ENCODE data around the gene MUL1. TPM values are rescaled to one million over a fixed set of nuclear protein-coding genes. Genes with fewer than 3 reads are reported as not detected.

The MUL1 gene
- total and polyA plus RNA-seq, 2 of the 4 experiments (the other 2 are of a cell fraction) = 20.7 to 21.1 TPM

GRCh38 chr1:20498116-20498515, 9.8 kb downstream of the MUL1 start:
- WGBS, 2 experiments (ENCODE audit: extremely low coverage in 2 of 2, insufficient read length in 1 of 2) = 87% methylated on average over 3 of the region's 7 CpGs; no CpG with 5 or more reads in 1 of the 2 experiments
- Histone ChIP-seq H3K18ac (ENCODE audit: low read depth, low read length) (no peak overlapping the region), H3K9ac (ENCODE audit: low read depth, low read length) (no peak overlapping the region), H3K23ac (ENCODE audit: low read depth, low read length) (no peak overlapping the region), H3K79me1 (ENCODE audit: low read depth in 1 of 2, low read length in 2 of 2) (peaks cover 0 to 11% of the 10 kb centered on the region in 2 experiments; a peak in 2 of 4 replicates), H3K27ac (ENCODE audit: insufficient read depth, low read length) (no peak overlapping the region), H4K91ac (ENCODE audit: insufficient read depth, low read depth, low read length) (no peak overlapping the region), H3K4ac (ENCODE audit: low read depth, low read length) (no peak overlapping the region), H2AFZ (replicated peaks; ENCODE audit: low read length, poor library complexity) (no peak overlapping the region), H3K4me1 (ENCODE audit: control insufficient read depth, insufficient read depth, low read length) (peaks cover 19% of the 10 kb centered on the region), H2BK120ac (ENCODE audit: low read depth, low read length) (no peak overlapping the region), H3K4me2 (ENCODE audit: low read depth, low read length) (no peak overlapping the region), H4K20me1 (ENCODE audit: insufficient read depth, low read length) (peaks cover 10% of the 10 kb centered on the region; the same call in 1 of the 2 replicates), H3K56ac (ENCODE audit: extremely low read depth, insufficient read depth, low read length) (no peak overlapping the region), H2AK9ac (replicated peaks; ENCODE audit: low read depth, low read length, poor library complexity) (no peak overlapping the region), H4K5ac (ENCODE audit: low read depth, low read length) (no peak overlapping the region), H2BK5ac (ENCODE audit: low read depth, low read length, poor library complexity, severe bottlenecking) (no peak overlapping the region), H3K27me3 (ENCODE audit: control insufficient read depth, insufficient read depth, low read length) (no peaks in the 10 kb centered on the region), H2AK5ac (ENCODE audit: low read depth, low read length) (no peak overlapping the region), H2BK15ac (ENCODE audit: low read depth, low read length) (no peak overlapping the region), H3K9me1 (ENCODE audit: insufficient read depth, low read length) (peaks cover 17% of the 10 kb centered on the region), H3K36me3 (ENCODE audit: control insufficient read depth, insufficient read depth, low read length) (peaks cover 38% of the 10 kb centered on the region), H3K14ac (replicated peaks; ENCODE audit: low read depth, low read length) (no peak overlapping the region), H2BK20ac (ENCODE audit: low read depth, low read length) (no peak overlapping the region), H3K4me3 (ENCODE audit: insufficient read depth, low read depth, low read length) (no peak overlapping the region), H3K9me3 (ENCODE audit: control insufficient read depth, insufficient read depth, low read length) (no peaks in the 10 kb centered on the region), H4K8ac (ENCODE audit: low read depth in 2 of 2, low read length in 2 of 2) (no peak overlapping the region)
- intact Hi-C loops (cut with micrococcal nuclease) (no loop called here), in situ Hi-C loops (cut with MboI; ENCODE audit: low sequenced_read_pairs) (loop anchor here (10.0 kb wide), 1 partner anchor 583 kb away; no protein-coding TSS in a partner anchor), dilution Hi-C loops (cut with HindIII; ENCODE audit: low sequenced_read_pairs, unreplicated experiment) (no loop called here)
- no TSS peak for BruUV-seq (replicated peaks)
- no peak for ATAC-seq (ENCODE audit: low read depth)
- TF ChIP-seq MAZ (IDR thresholded peaks at IDR 0.05; ENCODE audit: borderline replicate concordance, low read depth, low read length) (no peak), SMC3 (IDR thresholded peaks at IDR 0.05; ENCODE audit: low read depth, low read length) (no peak), RFX5 (IDR thresholded peaks at IDR 0.05; ENCODE audit: low read depth, low read length) (no peak), RCOR1 (IDR thresholded peaks at IDR 0.05; ENCODE audit: insufficient replicate concordance, low read length) (no peak), NFE2L2 (IDR thresholded peaks at IDR 0.05; ENCODE audit: low read depth, low read length) (no peak), CHD1 (IDR thresholded peaks at IDR 0.05; ENCODE audit: low read depth, low read length) (no peak), MAFK (IDR thresholded peaks at IDR 0.05; ENCODE audit: low read depth, low read length) (no peak), CEBPB (IDR thresholded peaks at IDR 0.05; ENCODE audit: low read depth, low read length) (no peak), FOS (IDR thresholded peaks at IDR 0.05; ENCODE audit: low read depth, low read length) (no peak), BHLHE40 (IDR thresholded peaks at IDR 0.05; ENCODE audit: low read depth, low read length) (no peak), POLR2A (IDR thresholded peaks at IDR 0.05; ENCODE audit: low read depth, low read length) (no peak), MXI1 (IDR thresholded peaks at IDR 0.05; ENCODE audit: borderline replicate concordance, low read depth, low read length) (no peak), RAD21 (IDR thresholded peaks at IDR 0.05; ENCODE audit: low read length) (no peak), USF2 (IDR thresholded peaks at IDR 0.05; ENCODE audit: low read depth, low read length) (no peak)
- TF ChIP-seq, protein P1, sequence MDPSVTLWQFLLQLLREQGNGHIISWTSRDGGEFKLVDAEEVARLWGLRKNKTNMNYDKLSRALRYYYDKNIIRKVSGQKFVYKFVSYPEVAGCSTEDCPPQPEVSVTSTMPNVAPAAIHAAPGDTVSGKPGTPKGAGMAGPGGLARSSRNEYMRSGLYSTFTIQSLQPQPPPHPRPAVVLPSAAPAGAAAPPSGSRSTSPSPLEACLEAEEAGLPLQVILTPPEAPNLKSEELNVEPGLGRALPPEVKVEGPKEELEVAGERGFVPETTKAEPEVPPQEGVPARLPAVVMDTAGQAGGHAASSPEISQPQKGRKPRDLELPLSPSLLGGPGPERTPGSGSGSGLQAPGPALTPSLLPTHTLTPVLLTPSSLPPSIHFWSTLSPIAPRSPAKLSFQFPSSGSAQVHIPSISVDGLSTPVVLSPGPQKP (IDR thresholded peaks at IDR 0.05; ENCODE audit: borderline replicate concordance, low read depth, low read length) = no peak
- TF ChIP-seq, protein P2, sequence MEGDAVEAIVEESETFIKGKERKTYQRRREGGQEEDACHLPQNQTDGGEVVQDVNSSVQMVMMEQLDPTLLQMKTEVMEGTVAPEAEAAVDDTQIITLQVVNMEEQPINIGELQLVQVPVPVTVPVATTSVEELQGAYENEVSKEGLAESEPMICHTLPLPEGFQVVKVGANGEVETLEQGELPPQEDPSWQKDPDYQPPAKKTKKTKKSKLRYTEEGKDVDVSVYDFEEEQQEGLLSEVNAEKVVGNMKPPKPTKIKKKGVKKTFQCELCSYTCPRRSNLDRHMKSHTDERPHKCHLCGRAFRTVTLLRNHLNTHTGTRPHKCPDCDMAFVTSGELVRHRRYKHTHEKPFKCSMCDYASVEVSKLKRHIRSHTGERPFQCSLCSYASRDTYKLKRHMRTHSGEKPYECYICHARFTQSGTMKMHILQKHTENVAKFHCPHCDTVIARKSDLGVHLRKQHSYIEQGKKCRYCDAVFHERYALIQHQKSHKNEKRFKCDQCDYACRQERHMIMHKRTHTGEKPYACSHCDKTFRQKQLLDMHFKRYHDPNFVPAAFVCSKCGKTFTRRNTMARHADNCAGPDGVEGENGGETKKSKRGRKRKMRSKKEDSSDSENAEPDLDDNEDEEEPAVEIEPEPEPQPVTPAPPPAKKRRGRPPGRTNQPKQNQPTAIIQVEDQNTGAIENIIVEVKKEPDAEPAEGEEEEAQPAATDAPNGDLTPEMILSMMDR (conservative IDR thresholded peaks at IDR 0.05; ENCODE audit: low read depth, low read length) = no peak
- DNase-seq = no peak
- ChIA-PET POLR2A (ENCODE audit: unreplicated experiment) (no interaction called here), CTCF (no interaction called here)

Measured in IMR-90 (cell line).